ENCODE data around the gene ITFG1. TPM values are rescaled to one million over a fixed set of nuclear protein-coding genes. Genes with fewer than 3 reads are reported as not detected.
A peak's percentile ranks its signal among the peaks of the same experiment; 100 is the strongest.

ITFG1 gene
- total RNA-seq, 1 donor from 2014 or later: 41.3 TPM

DNA sequence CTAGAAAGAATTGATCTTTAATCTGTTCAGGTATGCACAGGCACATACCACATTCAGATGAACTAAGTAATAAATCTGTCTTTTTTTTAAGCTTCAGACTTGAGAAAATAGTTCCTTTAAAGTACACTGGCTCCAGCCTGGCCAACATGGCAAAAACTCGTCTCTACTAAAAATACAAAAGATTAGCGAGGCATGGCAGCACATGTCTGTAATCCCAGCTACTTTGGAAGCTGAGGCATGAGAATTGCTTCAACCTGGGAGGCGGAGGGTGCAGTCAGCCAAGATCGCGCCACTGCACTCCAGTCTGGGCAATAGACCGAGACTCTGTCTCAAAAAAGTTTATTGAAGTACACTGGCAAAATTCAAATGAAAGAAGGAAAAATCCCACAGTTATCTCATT lies 206.1 kb downstream of the ITFG1 start:
- H3K27ac Mint-ChIP-seq: no peak overlapping the region
- no peak for TF ChIP-seq CTCF (IDR thresholded peaks at IDR 0.05; ENCODE audit: unreplicated experiment)
- H3K4me3 Mint-ChIP-seq (ENCODE audit: low read depth): no peak overlapping the region
- no peaks in the 10 kb centered on the region for H3K9me3 Mint-ChIP-seq (ENCODE audit: low read depth)
- peaks cover 9% of the 10 kb centered on the region for H3K36me3 Mint-ChIP-seq (ENCODE audit: insufficient read depth)
- no peaks in the 10 kb centered on the region for H3K4me1 Mint-ChIP-seq (ENCODE audit: low read depth)
- no peak for DNase-seq (ENCODE audit: low spot score, unreplicated experiment)
- no peaks in the 10 kb centered on the region for H3K27me3 Mint-ChIP-seq

- H3K4me1 Mint-ChIP-seq (ENCODE audit: low read depth): peaks cover 2% of the 10 kb centered on the region
- no peak overlapping the region for H3K27ac Mint-ChIP-seq
- H3K36me3 Mint-ChIP-seq (ENCODE audit: insufficient read depth): no peaks in the 10 kb centered on the region
- no peak for DNase-seq (ENCODE audit: low spot score, unreplicated experiment)
- H3K9me3 Mint-ChIP-seq (ENCODE audit: low read depth): no peaks in the 10 kb centered on the region
- no peaks in the 10 kb centered on the region for H3K27me3 Mint-ChIP-seq
- TF ChIP-seq CTCF (IDR thresholded peaks at IDR 0.05; ENCODE audit: unreplicated experiment): no peak
- no peak overlapping the region for H3K4me3 Mint-ChIP-seq (ENCODE audit: low read depth)
Observed at GRCh38 chr16:47250983-47251382, 209.9 kb downstream of the ITFG1 start.

- TF ChIP-seq CTCF (IDR thresholded peaks at IDR 0.05; ENCODE audit: unreplicated experiment): no peak
- no peaks in the 10 kb centered on the region for H3K36me3 Mint-ChIP-seq (ENCODE audit: insufficient read depth)
- no peaks in the 10 kb centered on the region for H3K9me3 Mint-ChIP-seq (ENCODE audit: low read depth)
- peaks cover 6% of the 10 kb centered on the region for H3K4me1 Mint-ChIP-seq (ENCODE audit: low read depth)
- DNase-seq (ENCODE audit: low spot score, unreplicated experiment): no peak
- H3K27me3 Mint-ChIP-seq: no peaks in the 10 kb centered on the region
- H3K27ac Mint-ChIP-seq: peak overlapping the region; percentile 56
- no peak overlapping the region for H3K4me3 Mint-ChIP-seq (ENCODE audit: low read depth)
Observed at GRCh38 chr16:47247690-47248089, 213.2 kb downstream of the ITFG1 start.

- no peak for DNase-seq (ENCODE audit: low spot score, unreplicated experiment)
- Mint-ChIP-seq H3K9me3 (ENCODE audit: low read depth) (no peaks in the 10 kb centered on the region), H3K27me3 (no peaks in the 10 kb centered on the region), H3K4me1 (ENCODE audit: low read depth) (peaks cover 6% of the 10 kb centered on the region), H3K4me3 (ENCODE audit: low read depth) (no peak overlapping the region), H3K36me3 (ENCODE audit: insufficient read depth) (no peaks in the 10 kb centered on the region), H3K27ac (peak overlapping the region; percentile 70)
- TF ChIP-seq CTCF (IDR thresholded peaks at IDR 0.05; ENCODE audit: unreplicated experiment): no peak
Observed at GRCh38 chr16:47244206-47244605, 216.7 kb downstream of the ITFG1 start.

DNA sequence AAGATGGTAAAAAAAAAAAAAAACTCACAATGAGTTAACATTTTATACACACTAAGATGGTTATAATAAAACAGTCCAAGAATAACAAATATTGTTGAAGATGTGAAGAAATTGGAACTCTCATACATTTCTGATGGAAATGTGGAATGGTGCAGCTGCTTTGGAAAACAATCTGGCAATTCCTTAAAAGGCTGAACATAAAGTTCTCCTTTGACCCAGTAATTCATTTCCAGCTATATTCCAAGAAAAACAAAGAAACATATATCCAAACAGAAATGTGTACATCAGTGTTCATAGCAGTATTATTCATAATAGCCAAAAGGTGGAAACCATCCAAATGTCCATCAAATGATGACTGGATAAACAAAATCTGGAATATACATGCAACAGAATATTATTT lies 219.8 kb downstream of the ITFG1 start:
- H3K27ac Mint-ChIP-seq: no peak overlapping the region
- no peak for DNase-seq (ENCODE audit: low spot score, unreplicated experiment)
- no peaks in the 10 kb centered on the region for H3K9me3 Mint-ChIP-seq (ENCODE audit: low read depth)
- peaks cover 4% of the 10 kb centered on the region for H3K4me1 Mint-ChIP-seq (ENCODE audit: low read depth)
- no peak for TF ChIP-seq CTCF (IDR thresholded peaks at IDR 0.05; ENCODE audit: unreplicated experiment)
- no peaks in the 10 kb centered on the region for H3K27me3 Mint-ChIP-seq
- H3K4me3 Mint-ChIP-seq (ENCODE audit: low read depth): no peak overlapping the region
- peaks cover 2% of the 10 kb centered on the region for H3K36me3 Mint-ChIP-seq (ENCODE audit: insufficient read depth)
